ENCODE data around the gene CSDE1. TPM values are rescaled to one million over a fixed set of nuclear protein-coding genes. Genes with fewer than 3 reads are reported as not detected.

CSDE1 gene
- total and polyA plus RNA-seq, 10 donors, result 102 to 1,126 (median 426) TPM

- Histone ChIP-seq H3K9me3 (no peaks in the 10 kb centered on the region), H3K4me3 (no peak overlapping the region), H3K27me3 (replicated peaks in 1 of 7) (peaks cover 0 to 21% (median 4%) of the 10 kb centered on the region in 7 donors), H3K27ac (no peak overlapping the region), H3K4me1 (no peaks in the 10 kb centered on the region), H3K36me3 (no peaks in the 10 kb centered on the region)
- DNase-seq, result no peak
- intact Hi-C loops (cut with DNase I; ENCODE audit: low total_unique reads), result no loop called here
- TF ChIP-seq POLR2AphosphoS5 (IDR thresholded peaks at IDR 0.05) (no peak), POLR2A (IDR thresholded peaks at IDR 0.05) (no peak)
- TF ChIP-seq, protein P1, sequence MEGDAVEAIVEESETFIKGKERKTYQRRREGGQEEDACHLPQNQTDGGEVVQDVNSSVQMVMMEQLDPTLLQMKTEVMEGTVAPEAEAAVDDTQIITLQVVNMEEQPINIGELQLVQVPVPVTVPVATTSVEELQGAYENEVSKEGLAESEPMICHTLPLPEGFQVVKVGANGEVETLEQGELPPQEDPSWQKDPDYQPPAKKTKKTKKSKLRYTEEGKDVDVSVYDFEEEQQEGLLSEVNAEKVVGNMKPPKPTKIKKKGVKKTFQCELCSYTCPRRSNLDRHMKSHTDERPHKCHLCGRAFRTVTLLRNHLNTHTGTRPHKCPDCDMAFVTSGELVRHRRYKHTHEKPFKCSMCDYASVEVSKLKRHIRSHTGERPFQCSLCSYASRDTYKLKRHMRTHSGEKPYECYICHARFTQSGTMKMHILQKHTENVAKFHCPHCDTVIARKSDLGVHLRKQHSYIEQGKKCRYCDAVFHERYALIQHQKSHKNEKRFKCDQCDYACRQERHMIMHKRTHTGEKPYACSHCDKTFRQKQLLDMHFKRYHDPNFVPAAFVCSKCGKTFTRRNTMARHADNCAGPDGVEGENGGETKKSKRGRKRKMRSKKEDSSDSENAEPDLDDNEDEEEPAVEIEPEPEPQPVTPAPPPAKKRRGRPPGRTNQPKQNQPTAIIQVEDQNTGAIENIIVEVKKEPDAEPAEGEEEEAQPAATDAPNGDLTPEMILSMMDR (IDR thresholded peaks at IDR 0.05 in 8 of 11, conservative IDR thresholded peaks at IDR 0.05 in 3 of 11), result no peak
- WGBS, 5 donors, result 76 to 85% (median 82%) methylated on average over 5 of the region's 5 CpGs
These were observed 71.9 kb downstream of the CSDE1 start for GRCh38 chr1:114685851-114686250.

DNA sequence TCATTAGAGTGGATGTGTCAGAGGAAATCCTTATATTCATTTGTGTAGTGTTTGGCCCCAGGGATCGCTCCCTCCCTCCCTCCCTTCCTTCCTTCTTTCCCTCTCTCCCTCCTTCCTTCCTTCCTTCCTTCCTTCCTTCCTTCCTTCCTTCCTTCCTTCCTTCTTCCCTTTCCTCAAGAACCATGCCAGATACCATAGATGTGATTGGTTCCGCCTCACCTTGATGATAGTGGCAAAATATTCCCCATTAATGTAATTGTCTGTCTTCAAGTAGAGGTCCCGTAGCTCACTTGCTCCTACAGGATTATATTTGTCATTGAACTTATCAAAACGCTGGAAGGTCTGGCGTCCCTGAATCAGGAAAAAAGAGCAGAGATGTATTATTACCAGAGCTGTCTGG lies 80.1 kb downstream of the CSDE1 start:
- intact Hi-C loops (cut with DNase I; ENCODE audit: low total_unique reads), result no loop called here
- no peak for DNase-seq
- Histone ChIP-seq H3K9me3 (no peaks in the 10 kb centered on the region), H3K27me3 (replicated peaks in 1 of 7) (peaks cover 0 to 23% (median 0%) of the 10 kb centered on the region in 7 donors), H3K4me3 (no peak overlapping the region), H3K27ac (no peak overlapping the region), H3K4me1 (no peaks in the 10 kb centered on the region), H3K36me3 (no peaks in the 10 kb centered on the region)
- 73 to 91% (median 83%) methylated on average over 5 of the region's 5 CpGs for WGBS, 5 donors
- TF ChIP-seq, protein P1 (IDR thresholded peaks at IDR 0.05 in 8 of 11, conservative IDR thresholded peaks at IDR 0.05 in 3 of 11), result no peak
- no peak for TF ChIP-seq POLR2AphosphoS5 (IDR thresholded peaks at IDR 0.05)
- TF ChIP-seq POLR2A (IDR thresholded peaks at IDR 0.05), result no peak

GRCh38 chr1:114676115-114676514 lies 81.7 kb downstream of the CSDE1 start:
- 83 to 91% (median 89%) methylated on average over 1 of the region's 1 CpG for WGBS, 5 donors
- H3K36me3 ChIP-seq, result no peaks in the 10 kb centered on the region
- no peak overlapping the region for H3K27ac ChIP-seq
- TF ChIP-seq POLR2AphosphoS5 (IDR thresholded peaks at IDR 0.05) (no peak), POLR2A (IDR thresholded peaks at IDR 0.05) (no peak)
- TF ChIP-seq, protein P1 (IDR thresholded peaks at IDR 0.05 in 8 of 11, conservative IDR thresholded peaks at IDR 0.05 in 3 of 11), result no peak
- intact Hi-C loops (cut with DNase I; ENCODE audit: low total_unique reads), result no loop called here
- H3K9me3 ChIP-seq, result no peaks in the 10 kb centered on the region
- no peak overlapping the region for H3K4me3 ChIP-seq
- peaks cover 0 to 25% (median 0%) of the 10 kb centered on the region in 7 donors for H3K27me3 ChIP-seq (replicated peaks in 1 of 7)
- DNase-seq, result no peak
- peaks cover 0 to 2% (median 0%) of the 10 kb centered on the region in 6 donors for H3K4me1 ChIP-seq

- TF ChIP-seq, protein P1 (IDR thresholded peaks at IDR 0.05 in 8 of 11, conservative IDR thresholded peaks at IDR 0.05 in 3 of 11), result no peak
- TF ChIP-seq POLR2AphosphoS5 (IDR thresholded peaks at IDR 0.05), result no peak
- no peak for TF ChIP-seq POLR2A (IDR thresholded peaks at IDR 0.05)
- H3K27ac ChIP-seq, result no peak overlapping the region
- H3K36me3 ChIP-seq, result no peaks in the 10 kb centered on the region
- intact Hi-C loops (cut with DNase I; ENCODE audit: low total_unique reads), result no loop called here
- H3K9me3 ChIP-seq, result no peaks in the 10 kb centered on the region
- no peak for DNase-seq
- WGBS, 5 donors, result 80 to 91% (median 90%) methylated on average over 7 of the region's 7 CpGs
- no peak overlapping the region for H3K4me3 ChIP-seq
- H3K27me3 ChIP-seq (replicated peaks in 1 of 7), result peaks cover 0 to 28% (median 0%) of the 10 kb centered on the region in 7 donors
- H3K4me1 ChIP-seq, result peaks cover 0 to 23% (median 12%) of the 10 kb centered on the region in 6 donors
These were observed 85.9 kb downstream of the CSDE1 start for GRCh38 chr1:114671939-114672275.

All from spleen (tissue), 11 donors.